Stimulated activated CD8-positive, alpha-beta memory T cell treated with anti-CD3 and anti-CD28 coated beads, Interleukin-12 subunit alpha, Interleukin-12 subunit beta, amount 100 ng/mL, for 24 hours (primary cell): ENCODE data around the gene KLF9.

Experiments used
- DNase-seq: peaks from one replicate; pipeline ENCODE4 v3.0.0-alpha.2; 2020; ENCODE audit errors: extremely low read depth

The KLF9 gene

GRCh38 chr9:70422371-70423043 is 8.1 kb upstream of the KLF9 start:
- no peak for DNase-seq

GRCh38 chr9:70421272-70422180 is 7.1 kb upstream of the KLF9 start:
- no peak for DNase-seq

- DNase-seq, result no peak
Measured at GRCh38 chr9:70420441-70421271, 6.2 kb upstream of the KLF9 start.

- peak; percentile 76 for DNase-seq
Measured at GRCh38 chr9:70419556-70420440, 5.3 kb upstream of the KLF9 start.

- DNase-seq, result peak; percentile 64
Measured at GRCh38 chr9:70418822-70419555, 4.5 kb upstream of the KLF9 start.

- DNase-seq, result no peak
Measured at GRCh38 chr9:70415476-70415875, 1.0 kb upstream of the KLF9 start.

GRCh38 chr9:70415041-70415440 is 584 bp upstream of the KLF9 start:
- no peak for DNase-seq

GRCh38 chr9:70413464-70413798 is 1.0 kb downstream of the KLF9 start:
- no peak for DNase-seq

GRCh38 chr9:70412832-70413463 is 1.5 kb downstream of the KLF9 start:
- no peak for DNase-seq

GRCh38 chr9:70411930-70412831 is 2.3 kb downstream of the KLF9 start:
- no peak for DNase-seq

GRCh38 chr9:70411121-70411929 is 3.1 kb downstream of the KLF9 start:
- no peak for DNase-seq

GRCh38 chr9:70410368-70410767 is 4.1 kb downstream of the KLF9 start:
- no peak for DNase-seq

- DNase-seq, result no peak
Measured at GRCh38 chr9:70409800-70410199, 4.7 kb downstream of the KLF9 start.

- no peak for DNase-seq
Measured at GRCh38 chr9:70409280-70409679, 5.2 kb downstream of the KLF9 start.

GRCh38 chr9:70408393-70409040 is 5.9 kb downstream of the KLF9 start:
- DNase-seq, result no peak

GRCh38 chr9:70407081-70407503 is 7.4 kb downstream of the KLF9 start:
- no peak for DNase-seq

- DNase-seq, result no peak
Measured at GRCh38 chr9:70406434-70406862, 8.0 kb downstream of the KLF9 start.
